Gastroesophageal sphincter (tissue), 3 donors: ENCODE data around the gene C14orf132.

Source experiments
- CTCF ChIP-seq, 4 experiments: fragments of 200-600 bp in 2 of 4; fragments of 450-650 bp in 2 of 4; sonication (generic) in 1 of 4; IDR thresholded peaks; one replicate each; pipeline ENCODE4 v1.5.1; 2017 to 2019; ENCODE audit warnings: antibody characterized with exemption in 4 of 4, mild to moderate bottlenecking in 2 of 4, moderate library complexity in 2 of 4
- EP300 ChIP-seq: sonication (generic); formaldehyde crosslinking; IDR thresholded peaks from one replicate; pipeline ENCODE4 v1.6.1; 2017; ENCODE audit warnings: antibody characterized with exemption, mild to moderate bottlenecking
- POLR2A ChIP-seq, 2 donors: fragments of 450-650 bp; IDR thresholded peaks; one replicate each; pipeline ENCODE4 v1.6.1; 2017; ENCODE audit warnings: antibody characterized with exemption in 2 of 2, mild to moderate bottlenecking in 2 of 2, moderate library complexity in 1 of 2
- POLR2AphosphoS5 ChIP-seq: sonication (generic); formaldehyde crosslinking; IDR thresholded peaks from one replicate; pipeline ENCODE4 v1.6.1; 2017; ENCODE audit warnings: antibody characterized with exemption

DNA sequence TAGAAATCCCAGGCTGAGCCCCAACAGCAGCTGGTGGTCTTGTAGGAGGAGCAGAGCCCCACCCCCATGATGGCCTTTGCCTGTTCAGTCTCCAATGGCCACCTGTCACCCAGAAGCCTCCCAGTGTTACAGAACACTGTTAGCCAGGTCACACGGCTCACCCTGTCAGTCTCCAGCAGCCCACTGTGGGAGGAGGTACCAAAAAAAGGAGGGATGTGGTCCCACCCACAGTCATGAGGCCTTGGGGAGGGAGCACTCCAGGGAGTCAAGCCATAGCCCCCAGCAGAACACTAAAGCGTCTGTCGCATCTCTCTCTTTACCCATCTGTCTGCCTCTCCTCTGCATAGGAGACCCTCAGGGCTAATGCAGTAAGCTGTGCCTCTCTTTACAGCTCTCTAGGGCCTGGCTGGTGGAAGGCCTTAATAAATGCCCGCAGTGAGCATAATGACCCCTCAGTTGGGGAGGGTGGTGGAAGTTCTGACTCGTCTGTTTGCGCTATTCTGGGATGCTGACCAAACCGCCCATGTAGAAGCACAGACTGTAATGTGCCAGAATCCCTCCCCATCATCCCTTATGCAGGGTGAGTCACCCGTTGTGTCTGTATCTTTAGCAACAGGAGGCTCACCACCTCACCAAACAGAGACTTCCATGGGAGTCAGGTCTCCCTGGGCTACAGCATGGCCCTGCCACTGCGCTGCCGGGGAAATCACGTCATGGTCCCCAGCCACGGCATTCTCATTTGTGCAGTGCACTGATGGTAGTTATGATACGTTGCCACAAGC is 14.6 kb downstream of the C14orf132 start:
- TF ChIP-seq POLR2A (IDR thresholded peaks at IDR 0.05) (no peak), CTCF (IDR thresholded peaks at IDR 0.05) (no peak), POLR2AphosphoS5 (peak; percentile 95), EP300 (peak; percentile 55)
